ENCODE results near the gene TXNRD2.

Gene TXNRD2

GRCh38 chr22:19930551-19931486, 10.8 kb downstream of the TXNRD2 start:
- H2BK5ac ChIP-seq (ENCODE audit: low read length), result no peak overlapping the region
- peak overlapping the region; percentile 55 for H3K23ac ChIP-seq (ENCODE audit: low read depth, low read length, poor library complexity)
- peaks cover 0 to 6% (median 0%) of the 10 kb centered on the region in 3 experiments for H3K27me3 ChIP-seq (ENCODE audit: control insufficient read depth in 3 of 3, insufficient read depth in 3 of 3, low read depth in 1 of 3, low read length in 3 of 3)
- no CpG with 5 or more reads among the region's 21 CpGs for WGBS, 2 donors (ENCODE audit: extremely low coverage in 2 of 2, insufficient read length in 2 of 2, insufficient replicate concordance in 1 of 2)
- H3K79me1 ChIP-seq (ENCODE audit: low read depth, low read length), result no peaks in the 10 kb centered on the region
- H2BK12ac ChIP-seq (ENCODE audit: low read length), result no peak overlapping the region
- DNase-seq (ENCODE audit: low spot score), result no peak
- H3K4me1 ChIP-seq (ENCODE audit: control insufficient read depth in 2 of 2, insufficient read depth in 1 of 2, low read depth in 1 of 2, low read length in 2 of 2), result no peaks in the 10 kb centered on the region
- no peak overlapping the region for H2AK5ac ChIP-seq (ENCODE audit: low read depth, low read length)
- no peak overlapping the region for H3K4me2 ChIP-seq (ENCODE audit: insufficient read depth, low read length, poor library complexity, severe bottlenecking)
- H3K4ac ChIP-seq (ENCODE audit: low read length), result no peak overlapping the region
- H3K27ac ChIP-seq (replicated peaks; ENCODE audit: low read length), result no peak overlapping the region
- H3K18ac ChIP-seq (ENCODE audit: low read length), result no peak overlapping the region
- no peak overlapping the region for H4K8ac ChIP-seq (ENCODE audit: low read depth, low read length)
- H4K91ac ChIP-seq (ENCODE audit: low read depth, low read length, poor library complexity), result no peak overlapping the region
- peak overlapping the region in 1 of 2 donors; percentile 30 for H3K4me3 ChIP-seq (ENCODE audit: low read length in 2 of 2)
- H2AFZ ChIP-seq (ENCODE audit: low read length), result no peak overlapping the region
- H3K9me3 ChIP-seq (replicated peaks in 1 of 2; ENCODE audit: control insufficient read depth in 2 of 2, insufficient read depth in 1 of 2, low read depth in 1 of 2, low read length in 2 of 2), result peaks cover 2 to 3% of the 10 kb centered on the region in 2 donors
- no peaks in the 10 kb centered on the region for H3K36me3 ChIP-seq (replicated peaks in 1 of 2; ENCODE audit: control insufficient read depth in 2 of 2, insufficient read depth in 2 of 2, low read length in 2 of 2)
- H2BK15ac ChIP-seq (ENCODE audit: low read length), result no peak overlapping the region
- H3K9ac ChIP-seq (ENCODE audit: low read depth, low read length, poor library complexity), result peak overlapping the region; percentile 9
- no peak overlapping the region for H2BK120ac ChIP-seq (ENCODE audit: low read depth, low read length)
- no peak overlapping the region for H3K14ac ChIP-seq (ENCODE audit: low read length)

- no peaks in the 10 kb centered on the region for H3K9me3 ChIP-seq (replicated peaks in 1 of 2; ENCODE audit: control insufficient read depth in 2 of 2, insufficient read depth in 1 of 2, low read depth in 1 of 2, low read length in 2 of 2)
- no peak overlapping the region for H3K4ac ChIP-seq (ENCODE audit: low read length)
- DNase-seq (ENCODE audit: low spot score), result no peak
- peak overlapping the region; percentile 8 for H3K18ac ChIP-seq (ENCODE audit: low read length)
- H4K91ac ChIP-seq (ENCODE audit: low read depth, low read length, poor library complexity), result no peak overlapping the region
- peak overlapping the region in 1 of 2 donors; percentile 30 for H3K4me3 ChIP-seq (ENCODE audit: low read length in 2 of 2)
- H3K36me3 ChIP-seq (replicated peaks in 1 of 2; ENCODE audit: control insufficient read depth in 2 of 2, insufficient read depth in 2 of 2, low read length in 2 of 2), result no peaks in the 10 kb centered on the region
- peaks cover 0 to 6% (median 0%) of the 10 kb centered on the region in 3 experiments for H3K27me3 ChIP-seq (ENCODE audit: control insufficient read depth in 3 of 3, insufficient read depth in 3 of 3, low read depth in 1 of 3, low read length in 3 of 3)
- H2AK5ac ChIP-seq (ENCODE audit: low read depth, low read length), result no peak overlapping the region
- no peak overlapping the region for H4K8ac ChIP-seq (ENCODE audit: low read depth, low read length)
- no peak overlapping the region for H2BK5ac ChIP-seq (ENCODE audit: low read length)
- H3K79me1 ChIP-seq (ENCODE audit: low read depth, low read length), result no peaks in the 10 kb centered on the region
- H2BK15ac ChIP-seq (ENCODE audit: low read length), result no peak overlapping the region
- H2BK12ac ChIP-seq (ENCODE audit: low read length), result peak overlapping the region; percentile 26
- H3K27ac ChIP-seq (replicated peaks; ENCODE audit: low read length), result no peak overlapping the region
- peak overlapping the region; percentile 9 for H3K9ac ChIP-seq (ENCODE audit: low read depth, low read length, poor library complexity)
- H3K23ac ChIP-seq (ENCODE audit: low read depth, low read length, poor library complexity), result peak overlapping the region; percentile 55
- no CpG with 5 or more reads among the region's 21 CpGs for WGBS, 2 donors (ENCODE audit: extremely low coverage in 2 of 2, insufficient read length in 2 of 2, insufficient replicate concordance in 1 of 2)
- H3K4me2 ChIP-seq (ENCODE audit: insufficient read depth, low read length, poor library complexity, severe bottlenecking), result no peak overlapping the region
- H2BK120ac ChIP-seq (ENCODE audit: low read depth, low read length), result no peak overlapping the region
- H2AFZ ChIP-seq (ENCODE audit: low read length), result no peak overlapping the region
- H3K4me1 ChIP-seq (ENCODE audit: control insufficient read depth in 2 of 2, insufficient read depth in 1 of 2, low read depth in 1 of 2, low read length in 2 of 2), result no peaks in the 10 kb centered on the region
- no peak overlapping the region for H3K14ac ChIP-seq (ENCODE audit: low read length)
Measured at GRCh38 chr22:19929586-19930550, 11.8 kb downstream of the TXNRD2 start.

DNA sequence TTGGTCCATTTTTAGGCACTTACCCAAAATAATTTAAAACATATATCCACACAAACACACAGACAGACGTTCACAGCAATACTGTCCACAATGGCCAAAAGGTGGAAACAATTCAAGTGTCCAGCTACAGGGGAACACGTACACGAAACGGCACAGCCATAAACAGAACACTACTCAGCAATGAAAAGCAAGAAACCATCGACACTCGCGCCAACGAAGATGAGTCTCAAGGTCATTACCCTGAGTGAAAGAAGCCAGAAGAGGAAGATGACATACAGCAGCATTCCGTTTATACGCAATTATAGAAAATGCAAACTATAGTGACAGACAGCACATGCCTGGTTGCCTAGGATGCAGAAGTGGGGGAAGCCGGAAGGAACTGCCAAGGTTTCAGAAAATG, 13.4 kb downstream of the TXNRD2 start:
- no peak for DNase-seq (ENCODE audit: low spot score)
- Histone ChIP-seq H3K18ac (ENCODE audit: low read length) (no peak overlapping the region), H3K27ac (replicated peaks; ENCODE audit: low read length) (no peak overlapping the region), H4K8ac (ENCODE audit: low read depth, low read length) (no peak overlapping the region), H3K4me1 (ENCODE audit: control insufficient read depth in 2 of 2, insufficient read depth in 1 of 2, low read depth in 1 of 2, low read length in 2 of 2) (no peaks in the 10 kb centered on the region), H3K4ac (ENCODE audit: low read length) (no peak overlapping the region), H2BK5ac (ENCODE audit: low read length) (no peak overlapping the region), H2AFZ (ENCODE audit: low read length) (no peak overlapping the region), H3K4me3 (ENCODE audit: low read length in 2 of 2) (no peak overlapping the region), H2BK120ac (ENCODE audit: low read depth, low read length) (no peak overlapping the region), H3K23ac (ENCODE audit: low read depth, low read length, poor library complexity) (no peak overlapping the region), H3K9me3 (replicated peaks in 1 of 2; ENCODE audit: control insufficient read depth in 2 of 2, insufficient read depth in 1 of 2, low read depth in 1 of 2, low read length in 2 of 2) (no peaks in the 10 kb centered on the region), H3K14ac (ENCODE audit: low read length) (no peak overlapping the region), H2AK5ac (ENCODE audit: low read depth, low read length) (no peak overlapping the region), H3K27me3 (ENCODE audit: control insufficient read depth in 3 of 3, insufficient read depth in 3 of 3, low read depth in 1 of 3, low read length in 3 of 3) (peaks cover 0 to 5% (median 0%) of the 10 kb centered on the region in 3 experiments), H4K91ac (ENCODE audit: low read depth, low read length, poor library complexity) (no peak overlapping the region), H3K9ac (ENCODE audit: low read depth, low read length, poor library complexity) (no peak overlapping the region), H3K36me3 (replicated peaks in 1 of 2; ENCODE audit: control insufficient read depth in 2 of 2, insufficient read depth in 2 of 2, low read length in 2 of 2) (no peaks in the 10 kb centered on the region), H2BK15ac (ENCODE audit: low read length) (no peak overlapping the region), H3K4me2 (ENCODE audit: insufficient read depth, low read length, poor library complexity, severe bottlenecking) (no peak overlapping the region), H2BK12ac (ENCODE audit: low read length) (no peak overlapping the region), H3K79me1 (ENCODE audit: low read depth, low read length) (no peaks in the 10 kb centered on the region)
- no CpG with 5 or more reads among the region's 11 CpGs for WGBS, 2 donors (ENCODE audit: extremely low coverage in 2 of 2, insufficient read length in 2 of 2, insufficient replicate concordance in 1 of 2)

All from neuronal stem cell (in vitro differentiated cells).